Measurements from ENCODE around the gene NHSL1.

The NHSL1 gene

GRCh38 chr6:138499303-138500018 is at the start of gene NHSL1:
Gene NHSL1, minus strand, starts transcription at chr6:138499494. Its CDS starts 204 bp downstream, at chr6:138499290.
- DNase-seq (ENCODE audit: low read depth) = no peak

- no peak for DNase-seq (ENCODE audit: low read depth)
These were observed 47.5 kb upstream of the NHSL1 start for GRCh38 chr6:138546733-138547185.

- no peak for DNase-seq (ENCODE audit: low read depth)
These were observed 46.3 kb upstream of the NHSL1 start for GRCh38 chr6:138545621-138545980.

GRCh38 chr6:138544501-138544900 is 45.2 kb upstream of the NHSL1 start:
- no peak for DNase-seq (ENCODE audit: low read depth)

GRCh38 chr6:138543657-138544056 is 44.4 kb upstream of the NHSL1 start:
- no peak for DNase-seq (ENCODE audit: low read depth)

- DNase-seq (ENCODE audit: low read depth) = no peak
These were observed 42.7 kb upstream of the NHSL1 start for GRCh38 chr6:138541823-138542481.

- no peak for DNase-seq (ENCODE audit: low read depth)
These were observed 41.2 kb upstream of the NHSL1 start for GRCh38 chr6:138540468-138540867.

GRCh38 chr6:138539876-138540275 is 40.6 kb upstream of the NHSL1 start:
- no peak for DNase-seq (ENCODE audit: low read depth)

GRCh38 chr6:138538390-138539031 is 39.2 kb upstream of the NHSL1 start:
- no peak for DNase-seq (ENCODE audit: low read depth)

- no peak for DNase-seq (ENCODE audit: low read depth)
These were observed 37.8 kb upstream of the NHSL1 start for GRCh38 chr6:138537106-138537505.

GRCh38 chr6:138535728-138536455 is 36.6 kb upstream of the NHSL1 start:
- DNase-seq (ENCODE audit: low read depth) = no peak

GRCh38 chr6:138533667-138534066 is 34.4 kb upstream of the NHSL1 start:
- DNase-seq (ENCODE audit: low read depth) = no peak

GRCh38 chr6:138531387-138531786 is 32.1 kb upstream of the NHSL1 start:
- DNase-seq (ENCODE audit: low read depth) = no peak

- DNase-seq (ENCODE audit: low read depth) = no peak
These were observed 30.2 kb upstream of the NHSL1 start for GRCh38 chr6:138529478-138529877.

- no peak for DNase-seq (ENCODE audit: low read depth)
These were observed 29.7 kb upstream of the NHSL1 start for GRCh38 chr6:138528956-138529355.

- no peak for DNase-seq (ENCODE audit: low read depth)
These were observed 28.8 kb upstream of the NHSL1 start for GRCh38 chr6:138528137-138528536.

GRCh38 chr6:138527411-138528088 is 28.3 kb upstream of the NHSL1 start:
- no peak for DNase-seq (ENCODE audit: low read depth)

GRCh38 chr6:138526822-138527235 is 27.5 kb upstream of the NHSL1 start:
- no peak for DNase-seq (ENCODE audit: low read depth)

- no peak for DNase-seq (ENCODE audit: low read depth)
These were observed 26.1 kb upstream of the NHSL1 start for GRCh38 chr6:138525355-138525754.

GRCh38 chr6:138524526-138524925 is 25.2 kb upstream of the NHSL1 start:
- DNase-seq (ENCODE audit: low read depth) = no peak

- DNase-seq (ENCODE audit: low read depth) = no peak
These were observed 24.3 kb upstream of the NHSL1 start for GRCh38 chr6:138523347-138524210.
